HK-2 (cell line): ENCODE measurements around the gene DLL4.
A peak's percentile ranks its signal among the peaks of the same experiment; 100 is the strongest.

ENCODE experiments used
- DNase-seq: peaks from one replicate; pipeline ENCODE4 v3.0.0-alpha.2; 2018; ENCODE audit not compliant: unreplicated experiment

The DLL4 gene

DNA sequence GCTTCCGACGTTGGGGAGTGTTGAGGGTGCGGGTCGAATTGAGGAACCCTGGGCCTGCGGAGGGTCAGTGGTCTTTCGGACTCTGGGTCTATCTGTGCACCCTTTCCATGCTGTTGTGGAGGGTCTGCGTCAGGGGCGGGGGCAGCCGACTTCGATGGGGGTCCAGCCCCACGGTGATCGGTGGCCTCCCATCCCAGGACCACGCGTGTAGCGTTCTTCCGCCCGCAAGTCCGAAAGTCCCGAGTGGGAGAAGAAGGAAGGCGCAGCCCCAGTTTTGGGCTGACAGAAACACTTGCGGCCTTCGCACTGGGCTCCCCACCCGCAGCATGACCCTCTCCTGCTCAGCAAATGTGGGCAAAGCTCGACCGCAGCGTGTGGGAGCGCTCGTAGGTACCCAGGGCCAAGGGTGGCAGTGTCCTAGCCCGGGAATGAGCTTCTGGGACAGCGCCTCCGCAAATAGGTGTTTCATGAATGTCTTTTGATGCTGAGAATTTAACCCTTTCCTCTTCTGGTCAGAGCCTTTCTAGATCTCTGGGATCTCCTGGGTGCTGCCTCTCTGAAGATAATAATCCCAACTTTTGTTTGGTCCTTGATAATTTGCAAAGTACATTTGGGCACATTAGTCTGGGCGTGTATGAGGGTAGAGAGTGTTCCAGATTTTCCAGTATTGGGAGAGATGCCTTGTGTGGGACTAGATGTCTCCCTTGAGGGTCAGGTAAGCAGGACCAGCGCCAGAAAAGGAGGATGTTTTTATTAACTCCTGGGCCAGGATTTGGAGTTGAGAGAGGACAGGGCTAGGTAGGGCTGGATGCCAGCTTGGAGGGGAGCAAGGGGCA lies 2.3 kb upstream of the DLL4 start:
- no peak for DNase-seq

DNA sequence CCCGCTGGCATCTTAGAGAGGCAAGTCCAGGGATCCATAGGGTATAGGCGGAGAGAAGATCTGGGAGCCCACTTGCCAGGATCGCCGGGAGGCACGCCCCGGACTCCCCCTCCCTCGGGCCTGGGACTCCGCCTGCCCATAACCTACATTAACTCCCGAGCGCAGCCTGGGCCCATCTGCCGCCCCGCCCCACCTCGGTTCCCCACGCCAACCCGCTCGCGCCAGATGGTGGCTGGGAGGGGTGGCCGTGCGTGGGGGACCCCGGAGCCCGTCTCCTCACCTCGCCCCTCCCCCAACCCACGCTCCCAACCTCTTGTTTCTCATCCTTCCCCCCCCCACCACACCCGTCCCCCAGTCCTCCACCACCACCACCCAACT lies 1.7 kb upstream of the DLL4 start:
- no peak for DNase-seq

DNA sequence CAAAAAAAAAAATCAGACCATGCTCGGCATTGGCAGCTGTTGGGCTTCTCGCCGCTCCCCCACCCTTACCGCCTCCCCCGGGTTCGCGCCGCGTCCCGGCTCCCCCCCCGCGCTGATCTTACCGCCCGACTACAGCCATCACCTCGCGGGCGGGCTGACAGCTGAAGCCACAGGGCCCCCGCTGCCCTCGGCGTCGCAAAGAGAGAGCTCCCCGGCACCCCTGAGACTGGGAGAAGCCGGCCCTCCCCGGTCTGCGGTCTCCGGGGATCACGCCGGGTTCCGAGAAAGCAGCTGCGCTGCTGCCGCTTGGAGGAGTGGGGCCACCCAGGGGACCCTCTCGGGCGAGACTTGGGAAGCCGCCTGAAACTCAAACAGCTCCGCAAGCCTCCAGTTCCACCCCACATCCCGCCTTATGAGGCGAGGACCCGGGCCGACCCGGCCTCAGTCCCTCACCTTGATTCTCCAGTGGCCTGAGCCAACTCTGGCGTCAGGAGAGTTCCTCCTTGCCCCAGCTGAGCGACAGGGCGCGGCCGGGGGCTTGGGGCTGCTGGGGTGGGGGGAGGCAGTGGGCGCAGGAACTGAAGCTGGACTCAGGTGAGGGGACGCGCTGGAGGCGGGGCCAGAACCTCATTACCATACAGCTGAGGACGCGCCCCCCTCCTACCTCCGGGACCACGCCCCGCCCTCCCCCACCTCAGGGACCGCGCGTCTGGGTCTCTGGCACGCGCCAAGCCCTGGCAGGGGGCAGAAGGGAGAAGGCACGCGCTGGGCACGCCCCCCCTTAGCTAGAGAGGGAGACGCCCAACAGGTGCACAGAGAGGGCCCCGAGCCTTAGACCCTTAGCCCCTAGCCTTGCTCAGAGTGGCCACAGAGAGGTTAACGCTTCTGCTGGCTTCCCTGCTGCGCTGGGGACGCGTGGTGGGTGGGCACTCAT lies 1.0 kb upstream of the DLL4 start:
- no peak for DNase-seq

DNA sequence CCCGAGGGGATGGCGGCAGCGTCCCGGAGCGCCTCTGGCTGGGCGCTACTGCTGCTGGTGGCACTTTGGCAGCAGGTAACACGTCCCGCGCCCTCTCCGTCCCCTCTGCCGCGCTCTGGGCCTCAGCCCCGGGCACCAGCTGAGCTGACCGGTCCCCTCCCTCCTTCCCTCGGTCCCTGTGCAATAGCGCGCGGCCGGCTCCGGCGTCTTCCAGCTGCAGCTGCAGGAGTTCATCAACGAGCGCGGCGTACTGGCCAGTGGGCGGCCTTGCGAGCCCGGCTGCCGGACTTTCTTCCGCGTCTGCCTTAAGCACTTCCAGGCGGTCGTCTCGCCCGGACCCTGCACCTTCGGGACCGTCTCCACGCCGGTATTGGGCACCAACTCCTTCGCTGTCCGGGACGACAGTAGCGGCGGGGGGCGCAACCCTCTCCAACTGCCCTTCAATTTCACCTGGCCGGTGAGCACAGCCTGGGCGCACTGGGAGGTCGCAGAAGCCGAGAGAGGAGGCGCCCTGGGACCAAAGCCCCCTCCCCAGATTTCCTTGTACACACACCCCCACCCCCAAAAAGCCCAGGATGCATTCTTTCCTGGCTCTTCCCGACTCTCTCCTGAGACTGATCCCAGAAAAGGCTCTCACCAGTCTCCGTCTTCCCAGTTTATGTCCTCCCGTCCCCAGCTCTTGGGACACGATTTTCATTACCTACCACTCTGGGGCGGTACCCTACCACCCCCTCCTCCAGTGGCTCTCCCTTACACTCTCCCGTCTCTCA lies 705 bp downstream of the DLL4 start:
- peak; percentile 46 for DNase-seq

DNA sequence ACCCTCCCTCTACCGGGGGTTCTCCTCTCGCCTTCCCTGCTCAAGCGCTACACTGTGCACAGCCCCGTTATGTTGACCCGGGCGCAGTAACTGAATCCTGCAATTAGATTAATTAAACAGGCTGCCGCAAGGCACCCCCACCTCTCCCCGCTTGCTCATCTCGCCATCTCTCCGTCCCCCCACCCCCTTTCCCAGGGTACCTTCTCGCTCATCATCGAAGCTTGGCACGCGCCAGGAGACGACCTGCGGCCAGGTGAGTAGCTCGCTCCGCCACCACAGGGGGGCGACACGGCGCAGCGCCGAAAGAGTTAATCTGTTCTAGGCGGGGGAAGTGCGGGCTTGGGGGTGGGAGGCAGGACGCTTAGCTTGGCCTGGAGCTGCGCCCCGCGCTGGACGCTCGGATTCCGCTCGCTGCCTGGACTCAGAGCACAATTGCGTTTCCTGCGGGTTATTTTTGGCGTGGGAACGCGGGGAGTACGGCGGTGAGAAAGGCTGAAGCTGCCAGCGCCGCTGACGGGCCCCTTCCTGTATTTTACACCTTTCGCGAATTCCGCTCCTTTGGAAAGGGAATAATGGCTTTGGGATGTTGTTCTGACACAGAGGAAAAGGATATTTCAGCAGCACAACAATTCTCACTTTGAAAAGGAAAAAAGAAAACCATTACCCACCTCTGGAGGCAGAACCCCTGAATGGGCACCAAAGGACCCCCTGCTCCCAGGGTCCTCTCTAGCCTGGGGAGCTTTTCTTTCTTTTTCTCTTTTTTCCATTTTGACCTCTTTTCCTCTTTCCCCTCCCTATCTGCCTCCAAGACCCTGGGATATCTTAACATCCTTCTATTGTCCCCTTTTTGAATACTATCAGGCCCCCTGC lies 1.5 kb downstream of the DLL4 start:
- no peak for DNase-seq

DNA sequence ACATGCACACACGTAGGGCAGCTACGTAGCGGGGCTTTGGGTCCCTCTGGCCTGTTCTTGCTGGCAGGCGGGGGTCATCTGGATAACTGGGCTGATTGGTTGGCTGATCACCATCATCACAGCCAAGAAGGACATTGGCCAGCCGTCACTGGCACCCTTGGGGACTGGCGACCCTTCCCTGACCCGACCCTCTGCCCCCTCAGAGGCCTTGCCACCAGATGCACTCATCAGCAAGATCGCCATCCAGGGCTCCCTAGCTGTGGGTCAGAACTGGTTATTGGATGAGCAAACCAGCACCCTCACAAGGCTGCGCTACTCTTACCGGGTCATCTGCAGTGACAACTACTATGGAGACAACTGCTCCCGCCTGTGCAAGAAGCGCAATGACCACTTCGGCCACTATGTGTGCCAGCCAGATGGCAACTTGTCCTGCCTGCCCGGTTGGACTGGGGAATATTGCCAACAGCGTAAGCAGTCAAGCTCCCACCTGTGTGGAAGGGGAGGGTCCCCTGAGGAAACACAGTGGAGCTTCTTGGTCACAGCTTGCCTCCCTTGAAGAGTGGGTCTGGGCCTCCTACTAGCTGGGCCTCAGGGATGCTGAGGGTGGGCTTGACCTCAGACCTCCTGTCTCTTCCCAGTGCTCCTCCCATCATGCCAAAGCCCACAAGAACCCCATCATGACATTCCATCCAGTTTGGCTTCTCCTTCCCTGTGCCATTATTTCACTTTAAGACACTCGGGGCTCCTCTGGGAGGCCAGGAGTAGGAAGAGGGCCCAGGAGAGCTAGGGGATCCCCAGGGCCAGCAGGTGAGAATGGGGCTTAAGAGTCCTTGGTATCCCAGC lies 2.4 kb downstream of the DLL4 start:
- DNase-seq = no peak

DNA sequence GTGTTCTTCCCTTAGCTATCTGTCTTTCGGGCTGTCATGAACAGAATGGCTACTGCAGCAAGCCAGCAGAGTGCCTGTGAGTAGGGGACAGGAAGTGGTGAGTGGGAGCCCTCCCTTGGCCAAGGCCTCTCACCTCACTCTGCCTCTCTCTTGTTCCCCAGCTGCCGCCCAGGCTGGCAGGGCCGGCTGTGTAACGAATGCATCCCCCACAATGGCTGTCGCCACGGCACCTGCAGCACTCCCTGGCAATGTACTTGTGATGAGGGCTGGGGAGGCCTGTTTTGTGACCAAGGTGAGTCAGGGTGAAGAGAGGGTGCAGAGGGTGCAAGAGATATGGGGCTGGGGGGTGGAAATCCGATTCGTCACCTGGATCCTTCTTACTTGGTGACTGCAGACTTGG lies 3.0 kb downstream of the DLL4 start:
- DNase-seq = no peak

DNA sequence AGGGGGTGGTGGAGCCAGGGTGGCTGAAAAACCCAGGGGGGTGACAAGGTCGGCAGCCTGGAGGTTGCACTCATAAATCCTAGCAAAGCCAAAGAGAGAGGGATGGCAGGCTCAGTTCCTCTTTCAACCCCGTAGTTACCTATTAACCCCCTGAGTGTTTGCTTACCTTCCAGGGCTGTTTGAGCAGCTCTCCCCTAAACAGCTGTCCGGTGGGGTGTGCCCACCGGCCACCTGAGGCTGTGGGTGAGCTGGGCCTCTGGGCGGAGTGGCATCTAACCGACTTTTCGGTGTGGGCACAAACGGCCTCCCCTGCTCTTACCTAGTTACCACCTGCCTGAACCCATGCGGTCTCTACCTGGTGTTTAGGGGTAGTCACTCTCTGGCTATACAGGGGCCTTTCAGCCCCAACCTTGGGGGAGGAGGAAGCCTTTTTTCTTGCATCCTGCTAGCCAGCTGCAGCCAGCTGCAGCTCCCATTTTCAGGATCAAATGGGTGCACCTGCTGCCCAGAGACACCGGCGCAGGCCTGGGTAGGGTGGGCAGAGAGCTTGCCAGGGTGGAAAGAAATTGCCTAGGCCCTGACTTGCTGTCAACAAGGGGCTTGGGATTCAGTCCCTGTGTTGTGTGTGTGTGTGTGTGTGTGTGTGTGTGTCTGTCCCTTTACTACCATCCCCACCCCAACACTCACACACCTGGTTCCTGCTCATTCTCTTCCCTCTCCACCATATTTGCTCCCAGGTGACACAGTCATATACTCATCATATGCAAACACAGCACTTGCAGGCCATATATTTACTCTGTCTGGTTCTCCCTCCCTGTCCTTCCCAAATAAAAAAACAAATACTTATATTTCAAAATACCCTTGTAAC lies 3.7 kb downstream of the DLL4 start:
- no peak for DNase-seq

DNA sequence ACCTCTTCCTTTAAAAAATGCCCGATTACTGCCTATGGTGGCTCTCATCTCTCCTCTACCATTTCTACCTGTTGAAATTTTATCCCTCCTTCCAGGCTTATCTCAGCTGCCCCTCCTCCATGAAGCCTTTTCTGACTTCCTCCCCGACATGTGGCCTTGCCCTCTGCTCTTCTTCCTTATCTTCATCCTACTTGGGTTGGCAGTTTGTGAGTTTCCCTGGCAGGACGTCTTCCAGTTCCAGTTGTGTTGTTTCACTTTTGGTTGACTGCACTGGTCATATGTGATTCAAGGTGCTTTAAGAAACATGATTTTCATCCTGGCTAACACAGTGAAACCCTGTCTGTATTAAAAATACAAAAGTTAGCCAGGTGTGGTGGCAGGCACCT lies 4.4 kb downstream of the DLL4 start:
- no peak for DNase-seq

DNA sequence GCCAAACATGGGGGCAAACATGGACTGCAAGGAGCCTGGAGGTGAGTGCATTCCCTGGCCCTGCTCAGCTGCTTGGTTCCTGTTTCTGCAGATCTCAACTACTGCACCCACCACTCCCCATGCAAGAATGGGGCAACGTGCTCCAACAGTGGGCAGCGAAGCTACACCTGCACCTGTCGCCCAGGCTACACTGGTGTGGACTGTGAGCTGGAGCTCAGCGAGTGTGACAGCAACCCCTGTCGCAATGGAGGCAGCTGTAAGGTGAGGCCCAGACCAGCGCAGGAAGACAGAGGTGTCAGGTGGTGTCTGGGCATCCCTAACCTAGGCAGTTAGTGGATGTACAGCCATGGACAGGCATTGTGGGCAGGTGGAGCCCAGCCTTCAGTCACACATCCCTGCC lies 5.3 kb downstream of the DLL4 start:
- DNase-seq = no peak

DNA sequence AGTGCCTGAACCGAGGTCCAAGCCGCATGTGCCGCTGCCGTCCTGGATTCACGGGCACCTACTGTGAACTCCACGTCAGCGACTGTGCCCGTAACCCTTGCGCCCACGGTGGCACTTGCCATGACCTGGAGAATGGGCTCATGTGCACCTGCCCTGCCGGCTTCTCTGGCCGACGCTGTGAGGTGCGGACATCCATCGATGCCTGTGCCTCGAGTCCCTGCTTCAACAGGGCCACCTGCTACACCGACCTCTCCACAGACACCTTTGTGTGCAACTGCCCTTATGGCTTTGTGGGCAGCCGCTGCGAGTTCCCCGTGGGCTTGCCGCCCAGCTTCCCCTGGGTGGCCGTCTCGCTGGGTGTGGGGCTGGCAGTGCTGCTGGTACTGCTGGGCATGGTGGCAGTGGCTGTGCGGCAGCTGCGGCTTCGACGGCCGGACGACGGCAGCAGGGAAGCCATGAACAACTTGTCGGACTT lies 7.1 kb downstream of the DLL4 start:
- no peak for DNase-seq

DNA sequence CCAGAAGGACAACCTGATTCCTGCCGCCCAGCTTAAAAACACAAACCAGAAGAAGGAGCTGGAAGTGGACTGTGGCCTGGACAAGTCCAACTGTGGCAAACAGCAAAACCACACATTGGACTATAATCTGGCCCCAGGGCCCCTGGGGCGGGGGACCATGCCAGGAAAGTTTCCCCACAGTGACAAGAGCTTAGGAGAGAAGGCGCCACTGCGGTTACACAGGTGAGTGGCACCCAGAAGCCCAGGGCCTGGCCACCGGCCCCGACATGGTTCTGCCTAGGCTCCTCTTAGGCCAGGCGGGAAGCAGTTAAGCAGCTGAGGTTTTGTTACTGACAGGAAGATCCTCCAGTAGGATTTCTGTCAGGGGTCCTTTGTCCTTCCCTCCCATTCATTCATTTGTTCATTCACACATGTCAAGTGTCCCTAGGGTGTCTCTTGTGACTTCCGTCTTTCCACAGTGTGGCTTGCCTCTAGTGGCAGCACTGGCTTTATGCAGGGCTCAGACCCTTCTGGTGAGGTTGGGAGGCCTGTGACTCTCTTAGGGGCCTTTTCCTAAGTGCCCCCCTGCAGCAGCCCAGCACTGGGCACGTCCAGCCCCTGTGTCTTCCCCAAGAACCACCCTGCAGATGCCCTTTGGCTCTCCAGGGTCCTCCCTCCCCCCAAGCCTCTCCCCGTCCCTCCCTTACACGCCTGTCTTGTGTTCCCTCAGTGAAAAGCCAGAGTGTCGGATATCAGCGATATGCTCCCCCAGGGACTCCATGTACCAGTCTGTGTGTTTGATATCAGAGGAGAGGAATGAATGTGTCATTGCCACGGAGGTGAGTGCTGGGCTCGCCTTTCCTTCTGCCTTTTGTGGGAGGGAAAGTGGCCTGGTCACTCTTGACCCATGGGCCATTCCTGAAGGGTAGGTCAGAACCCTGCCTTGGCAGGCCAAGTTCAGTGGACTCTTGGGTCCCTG lies 7.8 kb downstream of the DLL4 start:
- no peak for DNase-seq

DNA sequence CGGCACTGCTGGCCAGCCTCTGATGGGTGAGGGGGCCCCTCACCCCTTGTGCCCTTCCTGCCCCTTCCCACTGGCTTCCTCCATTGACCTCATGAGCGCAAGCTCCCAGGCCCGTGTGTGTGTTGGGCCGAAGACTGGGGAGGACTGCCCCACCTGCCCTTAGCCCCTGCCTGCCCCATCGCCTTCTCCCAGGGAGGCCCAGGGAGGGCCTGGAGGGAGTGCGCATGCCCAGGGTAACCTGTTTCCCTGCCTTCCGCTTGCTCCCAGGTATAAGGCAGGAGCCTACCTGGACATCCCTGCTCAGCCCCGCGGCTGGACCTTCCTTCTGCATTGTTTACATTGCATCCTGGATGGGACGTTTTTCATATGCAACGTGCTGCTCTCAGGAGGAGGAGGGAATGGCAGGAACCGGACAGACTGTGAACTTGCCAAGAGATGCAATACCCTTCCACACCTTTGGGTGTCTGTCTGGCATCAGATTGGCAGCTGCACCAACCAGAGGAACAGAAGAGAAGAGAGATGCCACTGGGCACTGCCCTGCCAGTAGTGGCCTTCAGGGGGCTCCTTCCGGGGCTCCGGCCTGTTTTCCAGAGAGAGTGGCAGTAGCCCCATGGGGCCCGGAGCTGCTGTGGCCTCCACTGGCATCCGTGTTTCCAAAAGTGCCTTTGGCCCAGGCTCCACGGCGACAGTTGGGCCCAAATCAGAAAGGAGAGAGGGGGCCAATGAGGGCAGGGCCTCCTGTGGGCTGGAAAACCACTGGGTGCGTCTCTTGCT lies 8.8 kb downstream of the DLL4 start:
- no peak for DNase-seq

DNA sequence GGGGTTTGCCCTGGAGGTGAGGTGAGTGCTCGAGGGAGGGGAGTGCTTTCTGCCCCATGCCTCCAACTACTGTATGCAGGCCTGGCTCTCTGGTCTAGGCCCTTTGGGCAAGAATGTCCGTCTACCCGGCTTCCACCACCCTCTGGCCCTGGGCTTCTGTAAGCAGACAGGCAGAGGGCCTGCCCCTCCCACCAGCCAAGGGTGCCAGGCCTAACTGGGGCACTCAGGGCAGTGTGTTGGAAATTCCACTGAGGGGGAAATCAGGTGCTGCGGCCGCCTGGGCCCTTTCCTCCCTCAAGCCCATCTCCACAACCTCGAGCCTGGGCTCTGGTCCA lies 9.4 kb downstream of the DLL4 start:
- DNase-seq = no peak

DNA sequence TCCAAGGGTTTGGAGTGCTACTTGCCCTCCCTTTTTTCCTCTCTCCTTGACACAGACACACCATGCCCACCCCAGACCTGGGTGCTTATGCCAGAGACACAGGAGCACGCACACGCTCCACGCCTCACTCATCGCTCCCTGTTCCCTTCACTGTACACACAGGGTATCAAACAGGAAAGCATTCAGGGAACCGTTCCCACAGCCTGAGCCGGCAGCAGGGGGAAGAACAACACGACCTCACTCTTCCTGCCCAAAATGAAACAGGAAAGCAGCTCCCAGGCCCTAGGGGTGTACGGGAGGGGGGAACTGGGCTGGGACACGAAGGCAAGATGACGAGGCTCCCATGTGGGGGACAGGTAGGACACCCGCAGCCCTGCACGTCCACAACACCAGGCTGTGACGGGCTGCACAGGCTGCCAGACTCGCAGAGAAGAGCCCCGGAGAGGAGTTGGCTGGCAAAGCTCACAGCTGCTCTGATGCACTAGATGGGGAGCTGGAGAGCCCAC lies 11.2 kb downstream of the DLL4 start:
- DNase-seq = no peak

DNA sequence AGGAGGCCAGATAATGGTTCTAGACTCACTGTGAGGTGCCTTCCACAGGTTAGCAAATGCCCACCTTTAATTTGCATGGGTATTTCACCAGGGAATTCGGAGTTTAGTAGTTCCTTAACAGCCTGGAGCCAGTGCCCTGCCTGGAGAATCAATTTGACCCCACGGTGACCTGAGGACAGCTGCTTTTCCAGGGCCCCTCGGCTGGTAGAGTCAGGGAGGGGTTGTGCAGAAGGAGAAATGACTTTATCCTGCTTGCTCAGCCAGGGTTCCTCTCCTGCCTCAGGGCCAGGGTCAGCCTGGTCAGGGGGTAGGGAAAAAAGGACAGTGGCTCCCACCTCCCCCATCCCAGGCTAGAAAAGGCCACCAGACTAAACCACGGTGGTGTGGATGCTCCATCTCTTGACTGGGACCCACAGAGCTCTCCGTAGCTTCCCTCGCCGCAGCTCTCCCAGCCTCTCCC lies 12.0 kb downstream of the DLL4 start:
- no peak for DNase-seq
